Type B pancreatic cell (in vitro differentiated cells): ENCODE results near the gene IFT20. TPM values are rescaled to one million over a fixed set of nuclear protein-coding genes. Genes with fewer than 3 reads are reported as not detected.

Experiments used
- DNase-seq: peaks from one replicate; pipeline ENCODE4 v3.0.0; 2021; ENCODE audit warnings: mixed read lengths; ENCODE audit not compliant: unreplicated experiment; ENCODE audit errors: extremely low spot score
- H3K27ac Mint-ChIP-seq: 2 replicates; pipeline ENCODE4 v1.8.0; 2021; ENCODE audit warnings: mild to moderate bottlenecking, mixed read lengths
- H3K27me3 Mint-ChIP-seq: 2 replicates; pipeline ENCODE4 v1.8.0; 2021; ENCODE audit warnings: mixed read lengths
- H3K36me3 Mint-ChIP-seq: 2 replicates; pipeline ENCODE4 v1.8.0; 2021; ENCODE audit warnings: mixed read lengths
- H3K4me1 Mint-ChIP-seq: one replicate; pipeline ENCODE4 v1.8.0; 2021; ENCODE audit warnings: mixed read lengths; ENCODE audit not compliant: unreplicated experiment
- H3K4me3 Mint-ChIP-seq: 2 replicates; pipeline ENCODE4 v1.8.0; 2021; ENCODE audit warnings: mild to moderate bottlenecking, mixed read lengths
- H3K9me3 Mint-ChIP-seq: 2 replicates; pipeline ENCODE4 v1.8.0; 2021; ENCODE audit warnings: mixed read lengths
- total RNA-seq: library from RNA; stranded (reverse); gene quantifications from 2 replicates; pipeline ENCODE4 v1.2.1, GENCODE V29; 2021; ENCODE audit warnings: low replicate concordance
- TF ChIP-seq, protein P1 (sequence below): fragments of 200-600 bp; sonication (generic); conservative IDR thresholded peaks from 2 replicates; pipeline ENCODE4 v1.5.0; 2021; ENCODE audit warnings: antibody characterized with exemption, mild to moderate bottlenecking

IFT20 gene
- total RNA-seq, 1 donor from 2014 or later = 43.6 TPM

DNA sequence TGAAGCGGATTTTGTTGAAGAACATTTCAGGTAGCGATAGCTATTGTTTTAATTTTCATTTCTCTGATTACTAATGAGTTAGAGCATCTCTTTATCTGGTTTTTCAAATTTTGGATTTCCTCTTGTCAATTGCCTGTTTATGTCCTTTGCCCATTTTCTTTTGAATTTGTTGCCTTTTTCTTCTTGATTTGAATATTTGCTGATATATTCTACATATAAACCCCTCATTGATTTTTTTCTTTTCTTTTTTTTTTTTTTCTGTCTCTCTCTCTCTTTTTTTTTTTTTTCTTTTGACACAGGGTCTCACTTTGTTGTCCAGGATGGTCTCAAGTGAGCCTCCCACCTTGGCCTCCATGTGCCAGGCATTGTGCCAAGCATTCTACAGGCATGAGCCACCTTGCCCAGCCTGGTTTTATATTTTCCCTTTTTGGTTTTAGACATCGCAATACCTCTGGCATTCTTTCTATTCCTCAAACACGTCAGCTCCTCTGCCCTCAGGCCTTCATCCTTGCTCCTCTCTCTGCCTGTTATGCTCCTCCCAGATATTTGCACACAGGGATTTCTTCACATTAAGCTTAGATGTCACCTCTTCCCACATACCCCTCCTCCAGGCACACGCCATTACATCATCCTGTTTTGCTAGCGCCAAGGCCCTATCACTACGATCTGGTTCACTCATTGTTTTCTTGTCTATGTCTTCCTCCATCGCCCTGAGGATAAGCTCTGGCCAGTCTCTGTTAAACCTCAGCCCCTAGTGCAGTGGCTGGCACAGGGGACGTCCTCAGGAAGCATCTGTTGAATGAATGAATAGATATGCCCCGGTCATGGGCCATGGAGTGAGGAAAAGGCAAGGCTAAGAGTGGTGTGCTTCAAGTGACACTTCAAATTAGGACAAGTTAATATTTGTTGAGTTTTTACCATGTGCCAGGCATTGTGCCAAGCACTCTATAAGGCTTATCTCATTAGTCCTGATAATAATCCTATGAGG is 44.8 kb upstream of the IFT20 start:
- TF ChIP-seq, protein P1, sequence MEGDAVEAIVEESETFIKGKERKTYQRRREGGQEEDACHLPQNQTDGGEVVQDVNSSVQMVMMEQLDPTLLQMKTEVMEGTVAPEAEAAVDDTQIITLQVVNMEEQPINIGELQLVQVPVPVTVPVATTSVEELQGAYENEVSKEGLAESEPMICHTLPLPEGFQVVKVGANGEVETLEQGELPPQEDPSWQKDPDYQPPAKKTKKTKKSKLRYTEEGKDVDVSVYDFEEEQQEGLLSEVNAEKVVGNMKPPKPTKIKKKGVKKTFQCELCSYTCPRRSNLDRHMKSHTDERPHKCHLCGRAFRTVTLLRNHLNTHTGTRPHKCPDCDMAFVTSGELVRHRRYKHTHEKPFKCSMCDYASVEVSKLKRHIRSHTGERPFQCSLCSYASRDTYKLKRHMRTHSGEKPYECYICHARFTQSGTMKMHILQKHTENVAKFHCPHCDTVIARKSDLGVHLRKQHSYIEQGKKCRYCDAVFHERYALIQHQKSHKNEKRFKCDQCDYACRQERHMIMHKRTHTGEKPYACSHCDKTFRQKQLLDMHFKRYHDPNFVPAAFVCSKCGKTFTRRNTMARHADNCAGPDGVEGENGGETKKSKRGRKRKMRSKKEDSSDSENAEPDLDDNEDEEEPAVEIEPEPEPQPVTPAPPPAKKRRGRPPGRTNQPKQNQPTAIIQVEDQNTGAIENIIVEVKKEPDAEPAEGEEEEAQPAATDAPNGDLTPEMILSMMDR = no peak
- H3K27me3 Mint-ChIP-seq = peaks cover 57% of the 10 kb centered on the region
- peak overlapping the region; percentile 43 for H3K27ac Mint-ChIP-seq
- H3K9me3 Mint-ChIP-seq = no peaks in the 10 kb centered on the region
- H3K4me3 Mint-ChIP-seq = peak overlapping the region; percentile 13
- no peak for DNase-seq
- H3K4me1 Mint-ChIP-seq = peaks cover 6% of the 10 kb centered on the region
- peaks cover 20% of the 10 kb centered on the region for H3K36me3 Mint-ChIP-seq

DNA sequence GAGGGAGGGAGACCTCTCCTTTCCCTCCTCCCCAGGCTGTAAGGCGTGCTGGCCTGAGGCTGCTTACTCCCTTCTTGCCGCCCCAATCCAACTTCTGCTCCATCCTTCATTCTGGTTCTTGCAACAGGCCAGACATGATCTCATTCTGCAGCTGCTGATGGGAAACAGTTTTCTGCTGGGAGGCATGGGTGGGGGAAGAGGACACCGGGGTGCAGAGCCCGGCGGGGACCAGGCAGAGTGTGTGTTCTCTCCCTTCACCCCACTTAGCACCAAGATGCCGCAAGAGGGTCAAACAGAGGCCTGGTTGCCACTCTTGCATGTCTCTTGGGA is 37.6 kb upstream of the IFT20 start:
- Mint-ChIP-seq H3K27me3 (peaks cover 14% of the 10 kb centered on the region), H3K9me3 (no peaks in the 10 kb centered on the region), H3K27ac (no peak overlapping the region), H3K4me1 (peaks cover 28% of the 10 kb centered on the region), H3K4me3 (peak overlapping the region; percentile 83), H3K36me3 (peaks cover 4% of the 10 kb centered on the region)
- TF ChIP-seq, protein P1 = no peak
- DNase-seq = no peak

DNA sequence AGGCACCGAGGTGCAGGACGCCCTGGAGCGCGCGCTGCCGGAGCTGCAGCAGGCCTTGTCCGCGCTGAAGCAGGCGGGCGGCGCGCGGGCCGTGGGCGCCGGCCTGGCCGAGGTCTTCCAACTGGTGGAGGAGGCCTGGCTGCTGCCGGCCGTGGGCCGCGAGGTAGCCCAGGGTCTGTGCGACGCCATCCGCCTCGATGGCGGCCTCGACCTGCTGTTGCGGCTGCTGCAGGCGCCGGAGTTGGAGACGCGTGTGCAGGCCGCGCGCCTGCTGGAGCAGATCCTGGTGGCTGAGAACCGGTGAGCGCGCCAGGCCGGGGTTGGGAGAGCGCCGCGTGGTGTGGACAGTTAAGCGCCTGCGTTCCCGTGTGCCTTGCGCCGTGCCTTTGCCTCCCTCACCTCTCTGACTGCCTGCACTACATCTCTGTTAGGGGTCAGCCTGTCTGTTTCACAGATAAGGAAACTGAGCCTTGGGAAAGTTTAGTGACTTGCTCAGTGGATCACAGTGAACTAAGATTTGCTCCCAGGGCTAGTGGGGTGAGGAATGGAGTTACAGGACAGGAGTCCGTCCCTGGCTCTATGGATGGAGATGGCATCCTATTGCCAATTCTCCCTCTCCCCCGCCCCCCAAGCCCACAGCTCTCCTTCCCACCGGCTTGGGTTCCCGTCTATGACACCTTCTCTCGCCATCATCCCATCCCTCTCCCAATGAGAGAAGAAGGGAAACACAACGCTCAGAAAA is 37.1 kb upstream of the IFT20 start:
- H3K4me3 Mint-ChIP-seq = peak overlapping the region; percentile 83
- TF ChIP-seq, protein P1 = no peak
- H3K4me1 Mint-ChIP-seq = peaks cover 28% of the 10 kb centered on the region
- peaks cover 4% of the 10 kb centered on the region for H3K36me3 Mint-ChIP-seq
- H3K27me3 Mint-ChIP-seq = peaks cover 14% of the 10 kb centered on the region
- no peaks in the 10 kb centered on the region for H3K9me3 Mint-ChIP-seq
- no peak overlapping the region for H3K27ac Mint-ChIP-seq
- no peak for DNase-seq

DNA sequence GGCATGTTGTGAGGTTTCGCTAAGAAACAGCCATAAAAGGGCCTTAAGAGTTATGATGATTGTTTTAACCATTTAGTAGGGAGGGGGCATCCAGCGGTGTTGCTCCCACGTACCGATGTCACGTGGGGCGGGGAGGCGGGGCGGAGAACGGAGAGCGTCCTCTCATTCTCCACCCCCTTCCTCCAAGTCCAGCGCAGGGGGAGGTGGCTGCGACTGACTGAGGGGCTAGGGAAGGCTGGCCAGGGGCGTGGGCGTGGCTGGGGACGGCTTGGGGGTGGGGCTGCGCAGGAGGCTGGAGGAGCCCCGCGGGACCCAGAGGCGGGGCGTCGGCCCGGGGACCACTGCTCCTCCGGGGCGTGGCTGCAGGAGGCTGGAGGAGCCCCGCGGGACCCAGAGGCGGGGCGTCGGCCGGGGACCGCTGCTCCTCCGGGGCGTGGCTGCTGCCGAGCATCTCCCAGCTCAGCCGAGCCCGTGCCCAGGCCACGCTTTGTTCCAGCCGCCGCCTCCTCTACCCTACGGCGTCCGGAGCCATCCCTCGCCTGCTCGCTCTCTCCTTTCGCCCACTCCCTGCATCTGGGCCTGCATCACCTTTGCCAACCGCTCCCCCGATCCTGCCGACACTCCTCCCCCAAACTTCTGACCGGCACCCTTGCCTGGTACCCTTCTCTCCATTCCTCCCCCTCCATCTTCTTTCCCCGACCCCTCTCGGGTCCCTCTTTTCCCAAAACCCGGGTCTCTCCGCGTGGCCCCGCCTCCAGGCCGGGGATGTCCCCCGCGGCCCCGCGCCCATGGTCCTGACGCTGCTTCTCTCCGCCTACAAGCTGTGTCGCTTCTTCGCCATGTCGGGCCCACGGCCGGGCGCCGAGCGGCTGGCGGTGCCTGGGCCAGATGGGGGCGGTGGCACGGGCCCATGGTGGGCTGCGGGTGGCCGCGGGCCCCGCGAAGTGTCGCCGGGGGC is 36.3 kb upstream of the IFT20 start, which contains the start of gene SARM1:
TSS of gene SARM1 (plus strand) at position 450 of the 958 bp plus-strand sequence. CDS start at position 789, 339 bp downstream.
- Mint-ChIP-seq H3K27me3 (peaks cover 14% of the 10 kb centered on the region), H3K27ac (peak within 1 kb of the TSS; percentile 91), H3K4me1 (peaks cover 28% of the 10 kb centered on the region), H3K36me3 (peaks cover 4% of the 10 kb centered on the region), H3K9me3 (no peaks in the 10 kb centered on the region), H3K4me3 (peak within 1 kb of the TSS; percentile 92)
- TF ChIP-seq, protein P1 = no peak
- peak; percentile 92 for DNase-seq

DNA sequence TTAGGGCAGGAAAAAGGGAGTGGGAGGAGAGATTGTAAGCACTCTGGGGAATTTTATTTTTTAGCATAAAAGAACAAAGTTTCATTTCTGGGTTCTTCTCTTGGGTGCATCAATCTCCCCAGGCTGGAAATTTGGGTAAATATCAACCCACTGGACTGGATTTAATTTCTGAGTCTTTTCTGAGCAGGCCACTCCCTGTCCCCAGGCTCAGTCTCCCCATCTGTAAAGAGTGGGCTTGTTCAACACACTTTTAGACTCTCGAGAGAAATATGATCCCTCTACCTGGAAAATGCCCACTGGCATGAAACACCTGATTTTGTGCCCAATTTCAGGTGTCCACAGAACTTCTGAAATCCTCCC is 35.5 kb upstream of the IFT20 start:
- peaks cover 14% of the 10 kb centered on the region for H3K27me3 Mint-ChIP-seq
- peaks cover 4% of the 10 kb centered on the region for H3K36me3 Mint-ChIP-seq
- DNase-seq = no peak
- peaks cover 28% of the 10 kb centered on the region for H3K4me1 Mint-ChIP-seq
- TF ChIP-seq, protein P1 = no peak
- H3K4me3 Mint-ChIP-seq = peak overlapping the region; percentile 92
- H3K27ac Mint-ChIP-seq = peak overlapping the region; percentile 91
- no peaks in the 10 kb centered on the region for H3K9me3 Mint-ChIP-seq
